CD4-positive, CD25-positive, alpha-beta regulatory T cell (primary cell): ENCODE data around the gene LRRC45. TPM values are rescaled to one million over a fixed set of nuclear protein-coding genes. Genes with fewer than 3 reads are reported as not detected.

ENCODE experiments used
- ATAC-seq, 2 donors: fragments of 150-1000 bp; cut with Tn5 transposase; one replicate each; pipeline ENCODE4 v1.10.0; 2021; ENCODE audit warnings: low read depth in 2 of 2, moderate number of reproducible peaks in 2 of 2, moderate library complexity in 1 of 2
- DNase-seq, 3 donors: peaks; one replicate each; pipeline versions ENCODE4 v3.0.0 to v3.0.0-alpha.2; 2012 to 2022; ENCODE audit warnings: mixed read lengths in 1 of 3
- H3K27ac ChIP-seq: one replicate; pipeline ENCODE4 v1.7.0; 2013; ENCODE audit warnings: mild to moderate bottlenecking, low read length; ENCODE audit not compliant: insufficient read depth, poor library complexity, severe bottlenecking
- H3K27me3 ChIP-seq: one replicate; pipeline ENCODE4 v1.7.0; 2013; ENCODE audit warnings: low read length; ENCODE audit not compliant: control insufficient read depth, insufficient read depth
- H3K36me3 ChIP-seq: one replicate; pipeline ENCODE4 v1.7.0; 2013; ENCODE audit warnings: mild to moderate bottlenecking, low read length, moderate library complexity; ENCODE audit not compliant: control insufficient read depth, insufficient read depth
- H3K4me1 ChIP-seq: 2 replicates; pipeline ENCODE4 v1.7.0; 2013; ENCODE audit warnings: mild to moderate bottlenecking, low read length; ENCODE audit not compliant: insufficient read depth, control insufficient read depth, poor library complexity, severe bottlenecking
- H3K4me3 ChIP-seq: one replicate; pipeline ENCODE4 v1.7.0; 2013; ENCODE audit warnings: low read depth, mild to moderate bottlenecking, low read length, moderate library complexity
- H3K9me3 ChIP-seq, 2 experiments: 1 replicate in 1 of 2; 2 replicates in 1 of 2; pipeline ENCODE4 v1.7.0; 2013; ENCODE audit warnings: low read length in 2 of 2, mild to moderate bottlenecking in 1 of 2, moderate library complexity in 1 of 2; ENCODE audit not compliant: control insufficient read depth in 2 of 2
- H3K27ac Mint-ChIP-seq, 3 donors: one replicate each; pipeline ENCODE4 v1.8.0; 2020 to 2022; ENCODE audit warnings: mild to moderate bottlenecking in 3 of 3, mixed read lengths in 3 of 3, moderate library complexity in 2 of 3
- H3K27me3 Mint-ChIP-seq: one replicate; pipeline ENCODE4 v1.8.0; 2022; ENCODE audit warnings: mild to moderate bottlenecking, mixed read lengths
- H3K36me3 Mint-ChIP-seq: one replicate; pipeline ENCODE4 v1.8.0; 2020; ENCODE audit warnings: mixed read lengths
- H3K4me1 Mint-ChIP-seq, 4 donors: one replicate each; pipeline ENCODE4 v1.8.0; 2020 to 2022; ENCODE audit warnings: mixed read lengths in 4 of 4, mild to moderate bottlenecking in 1 of 4
- H3K4me3 Mint-ChIP-seq, 4 donors: one replicate each; pipeline ENCODE4 v1.8.0; 2020 to 2022; ENCODE audit warnings: mild to moderate bottlenecking in 4 of 4, mixed read lengths in 4 of 4, moderate library complexity in 3 of 4
- H3K9me3 Mint-ChIP-seq, 7 donors: one replicate each; pipeline ENCODE4 v1.8.0; 2020 to 2022; ENCODE audit warnings: mixed read lengths in 7 of 7, mild to moderate bottlenecking in 3 of 7, moderate library complexity in 2 of 7
- polyA plus RNA-seq, 4 donors: library from polyadenylated mRNA; unstranded; fragments of 300-500 nt; fragmentation: Illumina TruSeq; gene quantifications; one replicate each; pipeline ENCODE4 v1.2.3, GENCODE V29; 2021
- total RNA-seq: library from RNA; stranded (reverse); gene quantifications from one replicate; pipeline ENCODE4 v1.2.3, GENCODE V29; 2022

Gene LRRC45
- total and polyA plus RNA-seq, 5 donors from 2014 or later: 3.9 to 16.6 (median 6.0) TPM

DNA sequence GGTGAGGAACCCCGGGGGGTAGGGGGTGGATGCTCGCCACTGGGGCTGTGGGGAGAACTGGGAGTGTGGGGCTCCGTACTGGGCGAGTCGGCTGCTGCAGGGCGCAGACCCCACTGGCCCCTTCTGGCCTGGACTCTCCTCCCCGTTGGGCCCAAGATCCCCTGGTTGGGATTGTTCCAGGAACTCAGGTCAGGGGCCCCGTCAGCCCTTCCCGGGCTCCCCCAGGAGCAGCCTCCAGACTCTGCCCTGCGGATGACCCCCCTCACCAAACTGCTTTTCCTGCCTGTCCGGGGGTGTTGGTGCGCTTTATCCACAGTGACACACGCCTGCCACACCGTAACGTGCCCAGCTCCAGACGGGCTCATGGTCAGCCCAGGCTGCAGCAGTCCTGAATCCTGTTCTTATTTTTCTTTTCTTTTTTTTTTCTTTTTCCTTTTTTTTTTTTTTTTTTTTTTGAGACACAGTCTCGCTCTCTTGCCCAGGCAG, 21.5 kb upstream of the LRRC45 start:
- Mint-ChIP-seq H3K4me1 (no peaks in the 10 kb centered on the region), H3K27ac (no peak overlapping the region), H3K27me3 (no peaks in the 10 kb centered on the region), H3K4me3 (no peak overlapping the region), H3K9me3 (no peaks in the 10 kb centered on the region), H3K36me3 (no peaks in the 10 kb centered on the region)
- ATAC-seq (no peak), DNase-seq (no peak)
- Histone ChIP-seq H3K27me3 (no peaks in the 10 kb centered on the region), H3K9me3 (no peaks in the 10 kb centered on the region), H3K36me3 (no peaks in the 10 kb centered on the region), H3K4me1 (no peaks in the 10 kb centered on the region), H3K4me3 (no peak overlapping the region), H3K27ac (no peak overlapping the region)

DNA sequence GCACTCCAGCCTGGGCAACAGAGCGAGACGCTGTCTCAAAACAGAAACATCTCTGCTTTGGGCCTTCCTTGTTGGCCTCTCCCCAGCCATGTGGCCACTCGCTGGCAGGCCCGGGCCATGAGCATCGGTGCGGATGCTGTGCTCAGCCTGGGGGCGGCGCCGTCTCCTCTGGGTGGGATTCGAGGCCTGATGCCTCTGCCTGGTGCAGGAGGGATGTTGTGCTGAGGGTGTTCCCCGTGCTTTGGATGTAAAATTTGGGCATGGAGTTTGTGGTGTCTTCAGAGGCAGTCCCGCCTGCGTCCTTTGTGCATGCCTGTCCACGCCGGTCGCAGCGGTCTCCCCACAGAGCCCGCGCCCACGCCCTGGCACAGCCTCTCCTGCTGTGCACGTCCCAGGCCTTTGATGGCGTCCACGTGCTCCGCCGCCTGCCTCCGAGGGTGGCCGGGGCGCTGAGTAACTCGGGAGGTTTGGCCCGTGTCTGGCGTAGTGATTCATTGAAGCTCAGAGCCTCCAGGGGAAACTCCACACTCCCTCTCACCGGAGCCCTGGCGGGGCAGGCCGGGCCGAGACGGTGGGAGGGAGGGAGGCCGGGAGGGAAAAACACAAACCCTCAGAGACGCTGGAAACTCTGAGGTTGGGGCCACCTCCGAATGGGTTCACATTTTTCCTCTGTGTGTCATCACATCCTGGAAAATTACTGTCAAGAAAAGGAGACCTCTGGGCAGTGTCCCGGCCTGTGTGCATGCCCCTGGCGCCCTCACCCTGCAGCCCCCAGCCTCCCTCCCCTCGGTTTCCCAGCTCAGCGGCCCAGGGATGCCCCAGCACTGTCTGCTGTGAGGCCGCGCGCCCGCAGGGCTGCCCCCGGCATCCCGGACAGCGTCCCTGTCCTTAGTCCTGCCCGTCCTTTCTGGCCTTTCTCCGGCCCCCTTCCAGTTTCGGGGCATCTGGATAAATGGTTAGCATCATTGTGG, 19.4 kb upstream of the LRRC45 start:
- H3K27ac Mint-ChIP-seq: peak overlapping the region in 1 of 3 donors; percentile 26
- H3K36me3 ChIP-seq: no peaks in the 10 kb centered on the region
- H3K36me3 Mint-ChIP-seq: no peaks in the 10 kb centered on the region
- ATAC-seq: no peak
- no peak overlapping the region for H3K4me3 Mint-ChIP-seq
- no peaks in the 10 kb centered on the region for H3K27me3 ChIP-seq
- no peaks in the 10 kb centered on the region for H3K4me1 ChIP-seq
- no peak overlapping the region for H3K27ac ChIP-seq
- H3K9me3 ChIP-seq: no peaks in the 10 kb centered on the region
- H3K9me3 Mint-ChIP-seq: no peaks in the 10 kb centered on the region
- no peak overlapping the region for H3K4me3 ChIP-seq
- no peak for DNase-seq
- no peaks in the 10 kb centered on the region for H3K4me1 Mint-ChIP-seq
- no peaks in the 10 kb centered on the region for H3K27me3 Mint-ChIP-seq

DNA sequence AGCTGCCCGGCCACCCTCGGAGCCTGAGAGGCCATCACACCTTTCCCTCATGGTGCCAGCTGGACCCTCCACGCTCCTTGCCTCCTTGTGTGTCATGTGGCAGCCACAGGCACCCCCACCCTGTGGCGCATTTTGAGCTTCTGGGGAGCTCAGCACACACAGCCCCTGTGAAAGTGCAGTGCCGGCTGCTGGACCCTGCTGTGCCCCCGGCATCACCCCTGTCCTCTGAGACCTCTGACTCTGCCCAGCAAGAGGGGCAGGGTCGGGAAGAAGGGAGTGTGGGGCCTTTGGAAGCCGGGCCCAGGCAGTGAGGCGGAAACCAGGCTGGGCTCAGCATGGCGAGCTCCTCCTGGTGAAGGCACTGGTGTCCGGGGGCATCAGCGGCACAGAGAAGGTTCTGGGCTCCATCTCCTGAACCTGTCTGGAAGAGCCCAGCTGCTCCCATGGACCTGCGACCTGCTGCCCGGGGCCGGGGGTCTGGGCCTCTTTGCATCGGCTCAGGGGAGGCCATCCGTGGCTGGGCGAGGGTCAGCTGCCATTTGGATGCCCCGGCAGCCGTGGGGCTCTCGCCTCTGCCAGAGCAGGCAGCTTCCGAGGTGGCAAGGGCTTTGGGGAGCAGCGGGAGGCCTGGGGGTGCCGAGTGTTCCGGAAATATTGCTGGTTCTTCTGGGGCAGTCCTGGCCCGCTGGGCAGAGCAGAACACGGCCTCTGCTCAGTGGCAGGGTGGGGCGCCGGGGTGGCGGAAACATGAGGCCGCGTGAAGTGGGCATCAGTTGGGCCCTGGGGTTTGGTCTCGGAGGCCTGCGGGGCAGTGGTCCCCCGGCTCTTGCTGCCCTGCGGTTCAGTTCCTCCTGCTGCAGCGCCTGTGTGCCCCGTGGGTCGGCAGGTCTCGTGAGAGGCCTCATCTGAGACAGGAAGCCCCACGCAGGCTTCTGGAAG, 18.3 kb upstream of the LRRC45 start:
- H3K27me3 ChIP-seq: no peaks in the 10 kb centered on the region
- no peaks in the 10 kb centered on the region for H3K9me3 Mint-ChIP-seq
- no peaks in the 10 kb centered on the region for H3K9me3 ChIP-seq
- no peak overlapping the region for H3K4me3 Mint-ChIP-seq
- H3K27ac Mint-ChIP-seq: no peak overlapping the region
- H3K4me1 ChIP-seq: no peaks in the 10 kb centered on the region
- no peaks in the 10 kb centered on the region for H3K36me3 Mint-ChIP-seq
- H3K4me1 Mint-ChIP-seq: no peaks in the 10 kb centered on the region
- no peaks in the 10 kb centered on the region for H3K36me3 ChIP-seq
- DNase-seq (no peak), ATAC-seq (no peak)
- no peak overlapping the region for H3K4me3 ChIP-seq
- H3K27ac ChIP-seq: no peak overlapping the region
- H3K27me3 Mint-ChIP-seq: no peaks in the 10 kb centered on the region

DNA sequence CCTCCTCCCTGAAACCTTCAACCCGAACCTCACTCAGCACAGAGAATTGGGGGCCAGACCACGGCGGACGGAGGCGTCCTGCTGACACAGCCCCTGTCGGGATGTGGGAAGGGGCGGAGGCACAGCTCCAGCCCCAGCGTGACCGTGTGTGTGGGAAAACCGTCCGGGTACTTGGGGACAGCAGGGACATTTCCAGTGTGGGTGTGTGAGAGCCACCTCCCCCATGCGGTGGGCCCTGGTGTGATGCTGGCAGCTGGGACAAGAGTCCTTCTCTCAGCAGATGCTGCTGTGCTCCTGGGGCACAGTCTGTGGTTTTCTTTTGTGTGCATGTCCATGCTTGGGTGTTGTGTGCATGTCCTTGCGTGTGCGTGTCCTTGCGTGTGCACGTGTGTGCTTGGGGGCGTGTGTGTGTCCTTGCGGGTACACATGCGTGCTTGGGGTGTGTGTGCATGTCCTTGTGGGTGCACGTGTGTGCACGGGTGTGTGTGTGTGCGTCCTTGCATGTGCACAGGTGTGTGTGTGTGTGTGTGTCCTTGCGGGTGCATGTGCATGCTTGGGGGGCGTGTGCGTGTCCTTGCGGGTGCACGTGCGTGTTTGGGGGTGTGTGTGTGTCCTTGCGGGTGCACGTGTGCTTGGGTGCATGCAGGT, 17.3 kb upstream of the LRRC45 start:
- no peak overlapping the region for H3K4me3 ChIP-seq
- DNase-seq (no peak), ATAC-seq (no peak)
- H3K4me1 Mint-ChIP-seq: no peaks in the 10 kb centered on the region
- H3K36me3 Mint-ChIP-seq: no peaks in the 10 kb centered on the region
- no peak overlapping the region for H3K27ac ChIP-seq
- H3K4me3 Mint-ChIP-seq: no peak overlapping the region
- no peaks in the 10 kb centered on the region for H3K27me3 ChIP-seq
- no peaks in the 10 kb centered on the region for H3K27me3 Mint-ChIP-seq
- H3K9me3 Mint-ChIP-seq: no peaks in the 10 kb centered on the region
- no peaks in the 10 kb centered on the region for H3K4me1 ChIP-seq
- H3K9me3 ChIP-seq: no peaks in the 10 kb centered on the region
- no peak overlapping the region for H3K27ac Mint-ChIP-seq
- no peaks in the 10 kb centered on the region for H3K36me3 ChIP-seq

DNA sequence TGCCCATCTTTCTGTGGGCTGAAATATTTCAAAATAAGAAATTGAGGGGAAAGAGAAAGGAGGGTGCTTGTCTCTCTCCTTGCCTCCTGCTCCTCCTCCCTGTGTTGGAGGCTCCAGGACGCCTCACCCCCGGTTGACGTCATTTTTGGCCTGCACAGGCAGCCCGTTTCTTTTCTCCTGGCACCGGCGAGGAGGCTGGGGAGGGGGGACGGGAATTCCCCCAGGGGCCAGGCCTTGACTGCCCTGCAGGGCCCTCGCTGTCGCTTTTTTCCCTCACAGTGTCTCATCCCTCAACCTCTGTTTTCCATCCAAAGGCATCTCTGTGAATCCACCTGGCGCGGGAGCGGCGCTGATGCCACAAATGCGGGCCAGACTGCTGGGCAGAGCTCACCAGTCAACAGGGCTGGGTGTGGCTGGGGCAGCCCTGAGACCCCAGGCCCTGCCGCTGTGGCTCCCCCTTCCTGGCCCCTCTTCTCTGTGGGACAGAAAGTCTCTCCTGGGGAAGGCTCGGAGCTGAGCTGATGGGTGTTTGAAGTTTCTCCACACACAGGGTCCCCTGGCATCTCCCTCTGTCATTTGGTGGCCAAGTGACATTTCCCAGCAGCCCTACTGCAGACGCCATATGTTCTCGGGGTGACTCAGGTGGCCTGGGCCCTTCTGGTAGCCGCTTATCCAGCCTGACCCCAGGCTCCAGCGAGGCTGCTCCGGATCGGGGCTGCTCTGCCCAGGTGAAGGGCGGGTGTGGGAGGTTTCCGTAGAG, 16.5 kb upstream of the LRRC45 start:
- H3K27ac Mint-ChIP-seq: no peak overlapping the region
- no peaks in the 10 kb centered on the region for H3K4me1 ChIP-seq
- H3K4me3 Mint-ChIP-seq: no peak overlapping the region
- DNase-seq (no peak), ATAC-seq (no peak)
- no peaks in the 10 kb centered on the region for H3K27me3 Mint-ChIP-seq
- no peak overlapping the region for H3K4me3 ChIP-seq
- H3K27ac ChIP-seq: no peak overlapping the region
- no peaks in the 10 kb centered on the region for H3K36me3 Mint-ChIP-seq
- H3K27me3 ChIP-seq: no peaks in the 10 kb centered on the region
- no peaks in the 10 kb centered on the region for H3K4me1 Mint-ChIP-seq
- H3K36me3 ChIP-seq: no peaks in the 10 kb centered on the region
- no peaks in the 10 kb centered on the region for H3K9me3 ChIP-seq
- no peaks in the 10 kb centered on the region for H3K9me3 Mint-ChIP-seq

DNA sequence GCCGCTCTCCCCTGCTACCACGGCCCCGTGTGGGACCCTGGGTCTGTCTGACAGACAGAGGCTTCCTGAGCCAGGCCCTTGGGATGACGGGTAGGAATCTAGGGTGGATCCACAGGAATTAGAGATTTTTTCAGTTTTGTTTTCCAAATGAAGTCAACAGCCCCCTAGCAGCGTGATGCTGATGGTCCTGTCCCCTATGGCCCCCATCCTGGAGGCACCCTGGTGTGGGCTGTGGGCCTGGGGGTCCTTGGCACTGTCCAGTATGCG, 15.9 kb upstream of the LRRC45 start:
- H3K9me3 Mint-ChIP-seq: no peaks in the 10 kb centered on the region
- H3K27me3 Mint-ChIP-seq: no peaks in the 10 kb centered on the region
- no peaks in the 10 kb centered on the region for H3K36me3 Mint-ChIP-seq
- Histone ChIP-seq H3K9me3 (no peaks in the 10 kb centered on the region), H3K27me3 (no peaks in the 10 kb centered on the region), H3K27ac (no peak overlapping the region), H3K4me3 (no peak overlapping the region), H3K4me1 (no peaks in the 10 kb centered on the region), H3K36me3 (no peaks in the 10 kb centered on the region)
- ATAC-seq: no peak
- DNase-seq: no peak
- H3K4me1 Mint-ChIP-seq: no peaks in the 10 kb centered on the region
- H3K4me3 Mint-ChIP-seq: no peak overlapping the region
- no peak overlapping the region for H3K27ac Mint-ChIP-seq
